T-helper 22 cell (primary cell): ENCODE data around the gene PIR.

Experiments used
- DNase-seq: peaks from one replicate; pipeline ENCODE4 v3.0.0-alpha.2; 2020; ENCODE audit warnings: low read depth

Gene PIR

GRCh38 chrX:15483891-15484290 is 9.2 kb downstream of the PIR start:
- no peak for DNase-seq

- DNase-seq = no peak
These were observed 17.6 kb downstream of the PIR start for GRCh38 chrX:15475486-15475885.

GRCh38 chrX:15475021-15475420 is 18.1 kb downstream of the PIR start:
- DNase-seq = no peak

- DNase-seq = no peak
These were observed 19.1 kb downstream of the PIR start for GRCh38 chrX:15474028-15474427.

GRCh38 chrX:15472531-15472930 is 20.6 kb downstream of the PIR start:
- DNase-seq = no peak

- DNase-seq = peak; percentile 1
These were observed 22.1 kb downstream of the PIR start for GRCh38 chrX:15471028-15471427.

GRCh38 chrX:15469613-15470012 is 23.5 kb downstream of the PIR start:
- no peak for DNase-seq

- no peak for DNase-seq
These were observed 25.1 kb downstream of the PIR start for GRCh38 chrX:15468036-15468435.

GRCh38 chrX:15465896-15466651 is 27.1 kb downstream of the PIR start:
- DNase-seq = no peak

- no peak for DNase-seq
These were observed 27.8 kb downstream of the PIR start for GRCh38 chrX:15465347-15465746.

GRCh38 chrX:15464704-15465103 is 28.4 kb downstream of the PIR start:
- no peak for DNase-seq

GRCh38 chrX:15451913-15452312 is 41.2 kb downstream of the PIR start:
- no peak for DNase-seq

- DNase-seq = no peak
These were observed 45.0 kb downstream of the PIR start for GRCh38 chrX:15448010-15448639.

GRCh38 chrX:15441464-15441863 is 51.7 kb downstream of the PIR start:
- DNase-seq = no peak

- no peak for DNase-seq
These were observed 54.8 kb downstream of the PIR start for GRCh38 chrX:15438332-15438731.

- DNase-seq = no peak
These were observed 55.4 kb downstream of the PIR start for GRCh38 chrX:15437724-15438123.

- no peak for DNase-seq
These were observed 57.1 kb downstream of the PIR start for GRCh38 chrX:15435836-15436619.

- no peak for DNase-seq
These were observed 58.9 kb downstream of the PIR start for GRCh38 chrX:15434205-15434604.

- DNase-seq = no peak
These were observed 62.5 kb downstream of the PIR start for GRCh38 chrX:15430584-15430983.

GRCh38 chrX:15430076-15430475 is 63.1 kb downstream of the PIR start:
- DNase-seq = no peak

GRCh38 chrX:15425024-15425423 is 68.1 kb downstream of the PIR start:
- DNase-seq = no peak

- no peak for DNase-seq
These were observed 74.4 kb downstream of the PIR start for GRCh38 chrX:15418707-15419181.
